ENCODE results near the gene PPP1R14B. TPM values are rescaled to one million over a fixed set of nuclear protein-coding genes. Genes with fewer than 3 reads are reported as not detected.

Gene PPP1R14B
- total RNA-seq, 3 donors from 2014 or later = 73.6 to 142 (median 87.5) TPM

DNA sequence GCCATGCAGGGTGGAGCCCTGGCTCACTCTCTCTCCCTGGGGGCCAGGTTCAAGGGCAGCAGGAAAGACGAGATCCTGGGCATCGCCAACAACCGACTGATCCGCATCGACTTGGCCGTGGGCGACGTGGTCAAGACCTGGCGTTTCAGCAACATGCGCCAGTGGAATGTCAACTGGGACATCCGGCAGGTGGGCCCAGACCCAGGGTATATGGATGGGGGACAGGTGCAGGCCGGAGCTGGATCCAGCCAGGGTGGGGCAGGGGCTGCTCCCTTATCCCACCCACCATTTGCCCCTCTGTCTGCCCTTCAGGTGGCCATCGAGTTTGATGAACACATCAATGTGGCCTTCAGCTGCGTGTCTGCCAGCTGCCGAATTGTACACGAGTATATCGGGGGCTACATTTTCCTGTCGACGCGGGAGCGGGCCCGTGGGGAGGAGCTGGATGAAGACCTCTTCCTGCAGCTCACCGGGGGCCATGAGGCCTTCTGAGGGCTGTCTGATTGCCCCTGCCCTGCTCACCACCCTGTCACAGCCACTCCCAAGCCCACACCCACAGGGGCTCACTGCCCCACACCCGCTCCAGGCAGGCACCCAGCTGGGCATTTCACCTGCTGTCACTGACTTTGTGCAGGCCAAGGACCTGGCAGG, 23.6 kb downstream of the PPP1R14B start:
- DNase-seq = peak in 1 of 3 donors; percentile 67

DNA sequence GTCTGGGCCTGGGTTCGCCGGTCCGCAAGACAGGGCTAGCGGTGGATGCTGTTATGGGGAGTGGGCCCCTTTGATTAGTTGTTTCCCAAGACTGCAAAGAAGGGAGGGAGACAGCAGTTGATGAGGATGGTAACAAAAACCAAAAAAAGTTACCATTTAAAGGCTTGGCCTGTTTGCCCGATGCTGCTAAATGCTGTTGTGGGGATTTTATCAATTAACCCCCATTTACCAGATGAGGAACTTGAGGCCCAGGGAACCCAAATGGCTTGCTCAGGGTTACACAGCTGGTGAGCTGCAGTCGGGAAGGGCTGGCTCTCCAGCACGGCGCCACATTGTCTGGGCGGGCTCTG, 24.1 kb downstream of the PPP1R14B start:
- Histone ChIP-seq H3K36me3 (ENCODE audit: low read depth) (no peaks in the 10 kb centered on the region), H3K4me1 (ENCODE audit: low read depth) (peaks cover 19% of the 10 kb centered on the region), H3K9me3 (no peaks in the 10 kb centered on the region), H3K4me3 (no peak overlapping the region)
- DNase-seq (no peak), ATAC-seq (no peak)
- intact Hi-C loops (cut with DNase I, micrococcal nuclease) = no loop called here
- TF ChIP-seq, protein P1, sequence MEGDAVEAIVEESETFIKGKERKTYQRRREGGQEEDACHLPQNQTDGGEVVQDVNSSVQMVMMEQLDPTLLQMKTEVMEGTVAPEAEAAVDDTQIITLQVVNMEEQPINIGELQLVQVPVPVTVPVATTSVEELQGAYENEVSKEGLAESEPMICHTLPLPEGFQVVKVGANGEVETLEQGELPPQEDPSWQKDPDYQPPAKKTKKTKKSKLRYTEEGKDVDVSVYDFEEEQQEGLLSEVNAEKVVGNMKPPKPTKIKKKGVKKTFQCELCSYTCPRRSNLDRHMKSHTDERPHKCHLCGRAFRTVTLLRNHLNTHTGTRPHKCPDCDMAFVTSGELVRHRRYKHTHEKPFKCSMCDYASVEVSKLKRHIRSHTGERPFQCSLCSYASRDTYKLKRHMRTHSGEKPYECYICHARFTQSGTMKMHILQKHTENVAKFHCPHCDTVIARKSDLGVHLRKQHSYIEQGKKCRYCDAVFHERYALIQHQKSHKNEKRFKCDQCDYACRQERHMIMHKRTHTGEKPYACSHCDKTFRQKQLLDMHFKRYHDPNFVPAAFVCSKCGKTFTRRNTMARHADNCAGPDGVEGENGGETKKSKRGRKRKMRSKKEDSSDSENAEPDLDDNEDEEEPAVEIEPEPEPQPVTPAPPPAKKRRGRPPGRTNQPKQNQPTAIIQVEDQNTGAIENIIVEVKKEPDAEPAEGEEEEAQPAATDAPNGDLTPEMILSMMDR (IDR thresholded peaks at IDR 0.05) = no peak

More for the DNA sequence above, 23.6 kb downstream of the PPP1R14B start:
- Histone ChIP-seq H3K4me1 (ENCODE audit: low read depth) (peaks cover 24% of the 10 kb centered on the region), H3K9me3 (no peaks in the 10 kb centered on the region), H3K36me3 (ENCODE audit: low read depth) (no peaks in the 10 kb centered on the region), H3K4me3 (no peak overlapping the region)
- intact Hi-C loops (cut with DNase I, micrococcal nuclease) = no loop called here
- ATAC-seq = no peak
- TF ChIP-seq, protein P1 (IDR thresholded peaks at IDR 0.05) = no peak

DNA sequence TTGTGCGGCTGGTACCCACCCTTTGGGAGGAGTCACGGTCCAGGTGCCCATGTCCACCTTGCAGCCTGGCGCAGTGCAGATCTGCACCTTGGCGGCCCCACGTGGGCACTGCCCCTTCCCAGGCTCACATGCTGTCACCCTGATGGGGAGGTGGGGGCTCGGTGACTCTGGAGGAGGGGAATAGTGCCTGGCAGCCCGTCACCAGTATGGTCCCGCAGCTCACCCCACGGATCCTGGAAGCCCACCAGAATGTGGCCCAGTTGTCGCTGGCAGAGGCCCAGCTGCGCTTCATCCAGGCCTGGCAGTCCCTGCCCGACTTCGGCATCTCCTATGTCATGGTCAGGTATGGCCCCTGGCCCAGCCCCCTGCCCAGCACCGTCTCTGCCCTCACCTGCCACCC, 25.9 kb downstream of the PPP1R14B start:
- H3K9me3 ChIP-seq = no peaks in the 10 kb centered on the region
- H3K4me1 ChIP-seq (ENCODE audit: low read depth) = peaks cover 7% of the 10 kb centered on the region
- H3K4me3 ChIP-seq = no peak overlapping the region
- no peak for ATAC-seq
- no peaks in the 10 kb centered on the region for H3K36me3 ChIP-seq (ENCODE audit: low read depth)
- intact Hi-C loops (cut with DNase I, micrococcal nuclease) = no loop called here
- TF ChIP-seq, protein P1 (IDR thresholded peaks at IDR 0.05) = no peak
- peak in 1 of 3 donors; percentile 35 for DNase-seq

DNA sequence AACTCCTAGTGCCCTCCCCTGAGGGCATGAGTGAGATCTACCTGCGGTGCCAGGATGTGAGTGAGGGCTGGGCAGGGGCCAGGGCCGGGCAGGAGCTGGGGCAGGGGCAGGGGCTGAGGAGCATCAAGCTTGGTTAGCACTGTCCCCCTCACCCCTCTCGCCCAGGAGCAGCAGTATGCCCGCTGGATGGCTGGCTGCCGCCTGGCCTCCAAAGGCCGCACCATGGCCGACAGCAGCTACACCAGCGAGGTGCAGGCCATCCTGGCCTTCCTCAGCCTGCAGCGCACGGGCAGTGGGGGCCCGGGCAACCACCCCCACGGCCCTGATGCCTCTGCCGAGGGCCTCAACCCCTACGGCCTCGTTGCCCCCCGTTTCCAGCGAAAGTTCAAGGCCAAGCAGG, 26.5 kb downstream of the PPP1R14B start:
- Histone ChIP-seq H3K4me1 (ENCODE audit: low read depth) (peaks cover 5% of the 10 kb centered on the region), H3K9me3 (no peaks in the 10 kb centered on the region), H3K36me3 (ENCODE audit: low read depth) (no peaks in the 10 kb centered on the region), H3K4me3 (no peak overlapping the region)
- DNase-seq (peak in 1 of 3 donors; percentile 26), ATAC-seq (no peak)
- TF ChIP-seq, protein P1 (IDR thresholded peaks at IDR 0.05) = no peak
- intact Hi-C loops (cut with DNase I, micrococcal nuclease) = no loop called here

DNA sequence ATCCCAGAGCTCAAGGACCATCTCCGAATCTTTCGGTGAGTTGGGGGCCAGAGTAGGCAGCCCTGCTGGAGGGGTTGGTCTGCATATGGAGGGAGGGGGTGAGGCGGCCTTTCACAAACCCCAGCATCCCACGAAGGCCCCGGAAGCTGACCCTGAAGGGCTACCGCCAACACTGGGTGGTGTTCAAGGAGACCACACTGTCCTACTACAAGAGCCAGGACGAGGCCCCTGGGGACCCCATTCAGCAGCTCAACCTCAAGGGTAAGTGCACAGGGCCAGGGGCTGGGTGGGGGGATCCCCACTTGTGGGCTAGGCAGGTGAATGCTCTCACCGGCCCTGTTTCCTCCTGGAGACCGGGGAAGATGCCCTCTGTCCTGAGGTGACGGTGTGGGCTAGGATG, 27.0 kb downstream of the PPP1R14B start:
- ATAC-seq (no peak), DNase-seq (no peak)
- no peaks in the 10 kb centered on the region for H3K36me3 ChIP-seq (ENCODE audit: low read depth)
- H3K4me3 ChIP-seq = no peak overlapping the region
- H3K9me3 ChIP-seq = no peaks in the 10 kb centered on the region
- H3K4me1 ChIP-seq (ENCODE audit: low read depth) = no peaks in the 10 kb centered on the region
- TF ChIP-seq, protein P1 (IDR thresholded peaks at IDR 0.05) = no peak
- intact Hi-C loops (cut with DNase I, micrococcal nuclease) = no loop called here

DNA sequence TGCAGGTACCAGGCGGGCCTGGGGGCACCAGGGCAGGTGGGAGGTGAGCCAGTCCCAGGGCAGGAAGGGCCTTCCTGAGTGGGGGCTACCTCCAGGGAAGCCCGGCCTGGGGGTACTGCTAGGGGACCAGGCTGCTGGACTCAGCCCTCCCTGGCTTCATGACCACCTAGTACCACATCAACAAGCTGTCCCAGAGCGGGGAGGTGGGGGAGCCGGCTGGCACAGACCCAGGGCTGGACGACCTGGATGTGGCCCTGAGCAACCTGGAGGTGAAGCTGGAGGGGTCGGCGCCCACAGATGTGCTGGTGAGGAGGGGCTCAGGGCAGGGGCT, 27.4 kb downstream of the PPP1R14B start:
- TF ChIP-seq, protein P1 (IDR thresholded peaks at IDR 0.05) = no peak
- Histone ChIP-seq H3K9me3 (no peaks in the 10 kb centered on the region), H3K4me3 (no peak overlapping the region), H3K36me3 (ENCODE audit: low read depth) (no peaks in the 10 kb centered on the region), H3K4me1 (ENCODE audit: low read depth) (no peaks in the 10 kb centered on the region)
- ATAC-seq (no peak), DNase-seq (peak in 1 of 3 donors; percentile 29)
- intact Hi-C loops (cut with DNase I, micrococcal nuclease) = no loop called here

Measured in mucosa of descending colon (tissue), 3 donors.